IPS-15b (cell line): ENCODE results near the gene COL18A1.

ENCODE experiments used
- H3K27me3 ChIP-seq: one replicate; pipeline ENCODE4 v1.6.1; 2013; ENCODE audit warnings: low read length; ENCODE audit not compliant: control insufficient read depth, insufficient read depth
- H3K36me3 ChIP-seq: one replicate; pipeline ENCODE4 v1.6.1; 2013; ENCODE audit warnings: low read length; ENCODE audit not compliant: control insufficient read depth, insufficient read depth
- H3K4me1 ChIP-seq: one replicate; pipeline ENCODE4 v1.6.1; 2013; ENCODE audit warnings: mild to moderate bottlenecking, low read length; ENCODE audit not compliant: control insufficient read depth, insufficient read depth
- H3K4me3 ChIP-seq: one replicate; pipeline ENCODE4 v1.5.1; 2013; ENCODE audit warnings: low read depth, low read length
- H3K9ac ChIP-seq: one replicate; pipeline ENCODE4 v1.6.1; 2013; ENCODE audit warnings: low read depth, mild to moderate bottlenecking, low read length
- H3K9me3 ChIP-seq: one replicate; pipeline ENCODE4 v1.6.1; 2013; ENCODE audit warnings: mild to moderate bottlenecking, low read length; ENCODE audit not compliant: control insufficient read depth, insufficient read depth

The COL18A1 gene

GRCh38 chr21:45546636-45547544 is 141.9 kb downstream of the COL18A1 start:
- Histone ChIP-seq H3K36me3 (no peaks in the 10 kb centered on the region), H3K4me1 (peaks cover 5% of the 10 kb centered on the region), H3K9me3 (no peaks in the 10 kb centered on the region), H3K27me3 (no peaks in the 10 kb centered on the region), H3K9ac (no peak overlapping the region), H3K4me3 (no peak overlapping the region)

- no peak overlapping the region for H3K9ac ChIP-seq
- H3K9me3 ChIP-seq = no peaks in the 10 kb centered on the region
- H3K4me3 ChIP-seq = no peak overlapping the region
- H3K27me3 ChIP-seq = no peaks in the 10 kb centered on the region
- H3K4me1 ChIP-seq = peaks cover 5% of the 10 kb centered on the region
- no peaks in the 10 kb centered on the region for H3K36me3 ChIP-seq
Observed at GRCh38 chr21:45547545-45547900, 142.6 kb downstream of the COL18A1 start.

GRCh38 chr21:45548711-45549491 is 143.9 kb downstream of the COL18A1 start:
- Histone ChIP-seq H3K36me3 (no peaks in the 10 kb centered on the region), H3K4me3 (no peak overlapping the region), H3K4me1 (peaks cover 5% of the 10 kb centered on the region), H3K9me3 (no peaks in the 10 kb centered on the region), H3K27me3 (no peaks in the 10 kb centered on the region), H3K9ac (no peak overlapping the region)

- H3K9me3 ChIP-seq = no peaks in the 10 kb centered on the region
- no peaks in the 10 kb centered on the region for H3K36me3 ChIP-seq
- no peak overlapping the region for H3K9ac ChIP-seq
- H3K27me3 ChIP-seq = no peaks in the 10 kb centered on the region
- peaks cover 5% of the 10 kb centered on the region for H3K4me1 ChIP-seq
- H3K4me3 ChIP-seq = no peak overlapping the region
Observed at GRCh38 chr21:45549626-45550463, 144.9 kb downstream of the COL18A1 start.

- Histone ChIP-seq H3K27me3 (no peaks in the 10 kb centered on the region), H3K9ac (no peak overlapping the region), H3K4me3 (no peak overlapping the region), H3K4me1 (peaks cover 5% of the 10 kb centered on the region), H3K9me3 (no peaks in the 10 kb centered on the region), H3K36me3 (no peaks in the 10 kb centered on the region)
Observed at GRCh38 chr21:45550522-45551210, 145.7 kb downstream of the COL18A1 start.

GRCh38 chr21:45551316-45551715 is 146.4 kb downstream of the COL18A1 start:
- no peaks in the 10 kb centered on the region for H3K36me3 ChIP-seq
- H3K27me3 ChIP-seq = no peaks in the 10 kb centered on the region
- no peak overlapping the region for H3K4me3 ChIP-seq
- H3K4me1 ChIP-seq = peaks cover 5% of the 10 kb centered on the region
- H3K9ac ChIP-seq = no peak overlapping the region
- H3K9me3 ChIP-seq = no peaks in the 10 kb centered on the region

- Histone ChIP-seq H3K9me3 (no peaks in the 10 kb centered on the region), H3K4me1 (peaks cover 5% of the 10 kb centered on the region), H3K27me3 (no peaks in the 10 kb centered on the region), H3K9ac (no peak overlapping the region), H3K36me3 (no peaks in the 10 kb centered on the region), H3K4me3 (no peak overlapping the region)
Observed at GRCh38 chr21:45551783-45552695, 147.1 kb downstream of the COL18A1 start.

- H3K9ac ChIP-seq = no peak overlapping the region
- no peaks in the 10 kb centered on the region for H3K9me3 ChIP-seq
- no peaks in the 10 kb centered on the region for H3K36me3 ChIP-seq
- no peaks in the 10 kb centered on the region for H3K27me3 ChIP-seq
- peaks cover 5% of the 10 kb centered on the region for H3K4me1 ChIP-seq
- H3K4me3 ChIP-seq = no peak overlapping the region
Observed at GRCh38 chr21:45552696-45553391, 147.9 kb downstream of the COL18A1 start.

- Histone ChIP-seq H3K9ac (no peak overlapping the region), H3K27me3 (no peaks in the 10 kb centered on the region), H3K4me3 (peak overlapping the region; percentile 46), H3K36me3 (no peaks in the 10 kb centered on the region), H3K4me1 (peaks cover 5% of the 10 kb centered on the region), H3K9me3 (no peaks in the 10 kb centered on the region)
Observed at GRCh38 chr21:45554477-45555175, 149.7 kb downstream of the COL18A1 start.

- Histone ChIP-seq H3K4me1 (peaks cover 5% of the 10 kb centered on the region), H3K9ac (no peak overlapping the region), H3K4me3 (no peak overlapping the region), H3K36me3 (no peaks in the 10 kb centered on the region), H3K9me3 (no peaks in the 10 kb centered on the region), H3K27me3 (no peaks in the 10 kb centered on the region)
Observed at GRCh38 chr21:45555251-45555556, 150.2 kb downstream of the COL18A1 start.
